Transverse colon (tissue), 4 donors: ENCODE data around the gene USP34.

Experiments
- CTCF ChIP-seq, 5 experiments: fragments of 200-600 bp in 3 of 5; fragments of 450-650 bp in 2 of 5; sonication (generic) in 3 of 5; IDR thresholded peaks; 1 replicate in 2 of 5; 2 replicates in 3 of 5; pipeline ENCODE4 v1.5.1; 2016 to 2017; ENCODE audit warnings: antibody characterized with exemption in 5 of 5, inconsistent platforms in 3 of 5, mild to moderate bottlenecking in 2 of 5, moderate library complexity in 1 of 5
- POLR2A ChIP-seq: fragments of 450-650 bp; IDR thresholded peaks from one replicate; pipeline ENCODE4 v1.6.1; 2016; ENCODE audit warnings: antibody characterized with exemption, mild to moderate bottlenecking, moderate library complexity
- POLR2AphosphoS5 ChIP-seq, 3 donors: sonication (generic); formaldehyde crosslinking; IDR thresholded peaks; one replicate each; pipeline ENCODE4 v1.6.1; 2016; ENCODE audit warnings: antibody characterized with exemption in 3 of 3

- TF ChIP-seq POLR2AphosphoS5 (IDR thresholded peaks at IDR 0.05) (no peak), CTCF (IDR thresholded peaks at IDR 0.05) (peak; percentile 61 to 85 (median 77)), POLR2A (no peak)
Measured at GRCh38 chr2:61426267-61426897, 44.5 kb downstream of the USP34 start.
